Measurements from ENCODE around the gene SLC17A2.

- TF ChIP-seq SNRNP70 (IDR thresholded peaks at IDR 0.05; ENCODE audit: low read depth, low read length), result no peak
- TF ChIP-seq, protein P1, sequence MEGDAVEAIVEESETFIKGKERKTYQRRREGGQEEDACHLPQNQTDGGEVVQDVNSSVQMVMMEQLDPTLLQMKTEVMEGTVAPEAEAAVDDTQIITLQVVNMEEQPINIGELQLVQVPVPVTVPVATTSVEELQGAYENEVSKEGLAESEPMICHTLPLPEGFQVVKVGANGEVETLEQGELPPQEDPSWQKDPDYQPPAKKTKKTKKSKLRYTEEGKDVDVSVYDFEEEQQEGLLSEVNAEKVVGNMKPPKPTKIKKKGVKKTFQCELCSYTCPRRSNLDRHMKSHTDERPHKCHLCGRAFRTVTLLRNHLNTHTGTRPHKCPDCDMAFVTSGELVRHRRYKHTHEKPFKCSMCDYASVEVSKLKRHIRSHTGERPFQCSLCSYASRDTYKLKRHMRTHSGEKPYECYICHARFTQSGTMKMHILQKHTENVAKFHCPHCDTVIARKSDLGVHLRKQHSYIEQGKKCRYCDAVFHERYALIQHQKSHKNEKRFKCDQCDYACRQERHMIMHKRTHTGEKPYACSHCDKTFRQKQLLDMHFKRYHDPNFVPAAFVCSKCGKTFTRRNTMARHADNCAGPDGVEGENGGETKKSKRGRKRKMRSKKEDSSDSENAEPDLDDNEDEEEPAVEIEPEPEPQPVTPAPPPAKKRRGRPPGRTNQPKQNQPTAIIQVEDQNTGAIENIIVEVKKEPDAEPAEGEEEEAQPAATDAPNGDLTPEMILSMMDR (CRISPR knock-in tag; IDR thresholded peaks at IDR 0.05), result no peak
- no peak for TF ChIP-seq POLR2A (IDR thresholded peaks at IDR 0.05; ENCODE audit: insufficient read depth in 1 of 2, low read depth in 2 of 2, low read length in 2 of 2)
- no peak for TF ChIP-seq JUN (CRISPR knock-in tag; IDR thresholded peaks at IDR 0.05)
- TF ChIP-seq ATF7 (IDR thresholded peaks at IDR 0.05), result no peak
- no peak for TF ChIP-seq ATF7 (CRISPR knock-in tag; IDR thresholded peaks at IDR 0.05)
- TF ChIP-seq ATF1 (CRISPR knock-in tag; IDR thresholded peaks at IDR 0.05), result no peak
Measured at GRCh38 chr6:25922301-25922700, 8.2 kb downstream of the SLC17A2 start.
